ENCODE results near the gene SIM2.

SIM2 gene

DNA sequence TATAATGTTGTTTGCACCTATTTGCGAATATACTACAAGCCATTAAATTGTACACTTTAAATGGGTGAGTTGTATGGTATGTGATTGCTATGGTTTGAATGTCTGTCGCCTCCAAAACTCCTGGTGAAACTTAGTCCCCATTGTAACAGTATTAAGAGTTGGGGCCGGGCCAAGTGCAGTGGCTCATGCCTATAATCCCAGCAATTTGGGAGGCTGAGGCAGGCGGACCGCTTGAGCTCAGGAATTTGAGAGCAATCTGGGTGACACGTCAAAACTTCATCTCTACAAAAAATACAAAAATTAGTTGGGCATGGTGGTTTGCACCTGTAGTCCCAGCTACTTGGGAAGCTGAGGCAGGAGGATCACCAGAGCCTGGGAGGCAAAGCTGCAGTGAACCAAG is 12.0 kb upstream of the SIM2 start:
- H3K4me3 ChIP-seq (ENCODE audit: low read length), result no peak overlapping the region
- TF ChIP-seq, protein P1, sequence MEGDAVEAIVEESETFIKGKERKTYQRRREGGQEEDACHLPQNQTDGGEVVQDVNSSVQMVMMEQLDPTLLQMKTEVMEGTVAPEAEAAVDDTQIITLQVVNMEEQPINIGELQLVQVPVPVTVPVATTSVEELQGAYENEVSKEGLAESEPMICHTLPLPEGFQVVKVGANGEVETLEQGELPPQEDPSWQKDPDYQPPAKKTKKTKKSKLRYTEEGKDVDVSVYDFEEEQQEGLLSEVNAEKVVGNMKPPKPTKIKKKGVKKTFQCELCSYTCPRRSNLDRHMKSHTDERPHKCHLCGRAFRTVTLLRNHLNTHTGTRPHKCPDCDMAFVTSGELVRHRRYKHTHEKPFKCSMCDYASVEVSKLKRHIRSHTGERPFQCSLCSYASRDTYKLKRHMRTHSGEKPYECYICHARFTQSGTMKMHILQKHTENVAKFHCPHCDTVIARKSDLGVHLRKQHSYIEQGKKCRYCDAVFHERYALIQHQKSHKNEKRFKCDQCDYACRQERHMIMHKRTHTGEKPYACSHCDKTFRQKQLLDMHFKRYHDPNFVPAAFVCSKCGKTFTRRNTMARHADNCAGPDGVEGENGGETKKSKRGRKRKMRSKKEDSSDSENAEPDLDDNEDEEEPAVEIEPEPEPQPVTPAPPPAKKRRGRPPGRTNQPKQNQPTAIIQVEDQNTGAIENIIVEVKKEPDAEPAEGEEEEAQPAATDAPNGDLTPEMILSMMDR (conservative IDR thresholded peaks at IDR 0.05; ENCODE audit: low read depth, low read length), result no peak
- DNase-seq (ENCODE audit: low read depth), result no peak

GRCh38 chr21:36688324-36688723 is 10.6 kb upstream of the SIM2 start:
- no peak for DNase-seq (ENCODE audit: low read depth)
- TF ChIP-seq, protein P1 (conservative IDR thresholded peaks at IDR 0.05; ENCODE audit: low read depth, low read length), result no peak
- H3K4me3 ChIP-seq (ENCODE audit: low read length), result no peak overlapping the region

GRCh38 chr21:36689324-36689723 is 9.6 kb upstream of the SIM2 start:
- no peak for DNase-seq (ENCODE audit: low read depth)
- H3K4me3 ChIP-seq (ENCODE audit: low read length), result no peak overlapping the region
- TF ChIP-seq, protein P1 (conservative IDR thresholded peaks at IDR 0.05; ENCODE audit: low read depth, low read length), result no peak

- H3K4me3 ChIP-seq (ENCODE audit: low read length), result no peak overlapping the region
- no peak for DNase-seq (ENCODE audit: low read depth)
- TF ChIP-seq, protein P1 (conservative IDR thresholded peaks at IDR 0.05; ENCODE audit: low read depth, low read length), result no peak
These were observed 8.0 kb upstream of the SIM2 start for GRCh38 chr21:36690628-36691554.

GRCh38 chr21:36691555-36692041 is 7.3 kb upstream of the SIM2 start:
- no peak for DNase-seq (ENCODE audit: low read depth)
- no peak overlapping the region for H3K4me3 ChIP-seq (ENCODE audit: low read length)
- TF ChIP-seq, protein P1 (conservative IDR thresholded peaks at IDR 0.05; ENCODE audit: low read depth, low read length), result no peak

DNA sequence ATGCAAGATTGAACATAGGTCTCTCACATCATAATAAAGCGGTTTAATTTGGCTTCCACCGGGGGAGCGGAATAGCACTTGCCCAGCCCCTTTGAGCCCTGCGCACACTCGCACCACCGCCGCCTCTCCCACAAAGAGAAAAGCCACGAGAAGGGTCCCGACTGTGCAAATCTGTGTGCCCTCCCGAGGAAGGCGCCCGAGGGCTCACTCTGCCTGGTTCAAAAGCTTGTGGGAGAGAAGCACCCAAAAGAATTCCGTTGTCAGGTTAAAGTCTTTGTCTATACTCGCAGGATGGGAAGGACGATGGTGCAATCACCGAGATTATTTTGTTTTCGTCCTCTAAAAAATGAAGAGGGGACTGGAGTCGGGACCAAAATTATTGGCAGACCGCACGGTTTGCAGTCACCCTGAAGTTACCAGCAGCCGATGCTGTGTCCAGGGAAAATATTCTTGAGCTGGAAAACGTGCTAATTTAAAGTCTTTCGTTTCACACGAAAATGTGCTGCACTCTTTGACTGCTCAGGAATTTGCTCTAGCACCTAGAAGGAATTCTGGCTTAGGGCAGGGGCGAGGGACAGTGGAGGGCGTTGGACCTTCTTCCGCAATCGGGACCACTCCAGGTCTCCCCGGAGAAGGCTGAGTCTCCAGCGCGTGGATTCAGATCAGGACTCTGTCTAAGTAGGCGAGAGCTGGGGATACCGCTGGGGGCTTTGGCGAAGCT is 6.6 kb upstream of the SIM2 start:
- no peak for DNase-seq (ENCODE audit: low read depth)
- TF ChIP-seq, protein P1 (conservative IDR thresholded peaks at IDR 0.05; ENCODE audit: low read depth, low read length), result no peak
- H3K4me3 ChIP-seq (ENCODE audit: low read length), result no peak overlapping the region

Measured in retinal pigment epithelial cell (primary cell).